Measurements from ENCODE around the gene TBCB. TPM values are rescaled to one million over a fixed set of nuclear protein-coding genes. Genes with fewer than 3 reads are reported as not detected.

The TBCB gene
- total and polyA plus RNA-seq, 2 donors (not counting 3 experiments of a cell fraction or from before 2014, with no cell fraction given): 178 to 363 TPM

DNA sequence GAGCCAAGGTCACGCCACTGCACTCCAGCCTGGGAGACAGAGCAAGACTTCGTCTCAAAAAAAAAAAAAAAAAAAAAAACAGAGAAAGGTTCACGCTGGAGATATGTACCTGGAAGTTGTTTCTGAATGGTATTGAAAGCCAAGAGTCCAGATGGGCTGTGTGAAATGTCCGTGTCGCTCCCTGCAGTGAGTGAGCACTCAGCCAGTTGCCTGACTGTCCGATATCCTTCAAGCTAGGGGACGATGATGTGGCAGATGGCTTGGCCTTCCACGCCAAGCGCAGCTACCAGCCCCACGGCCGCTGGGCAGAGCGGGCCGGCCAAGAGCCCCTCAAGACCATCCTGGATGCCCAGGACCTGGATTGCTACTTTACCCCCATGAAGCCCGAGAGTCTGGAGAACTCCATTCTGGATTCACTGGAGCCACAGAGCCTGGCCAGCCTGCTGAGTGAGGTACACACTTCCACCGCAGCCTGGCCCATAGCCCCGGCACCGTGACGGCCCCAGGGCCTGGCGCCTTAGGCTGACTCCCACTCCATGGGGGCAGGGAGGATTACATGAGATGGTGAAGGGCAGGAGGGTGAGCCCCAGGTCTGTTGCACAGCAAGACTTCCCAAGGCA lies 16.0 kb upstream of the TBCB start:
- no TSS peak for BruUV-seq (replicated peaks)
- H4K20me1 ChIP-seq (replicated peaks; ENCODE audit: control insufficient read depth, extremely low read depth, insufficient read depth, low read length): no peaks in the 10 kb centered on the region
- H3K9ac ChIP-seq (replicated peaks; ENCODE audit: extremely low read depth, insufficient read depth, low read length): no peak overlapping the region
- H3K4me1 ChIP-seq (ENCODE audit: control insufficient read depth, extremely low read depth, insufficient read depth, low read length): no peaks in the 10 kb centered on the region
- intact Hi-C loops (cut with micrococcal nuclease): no loop called here
- H3K27me3 ChIP-seq (ENCODE audit: control insufficient read depth in 2 of 2, insufficient read depth in 2 of 2, low read length in 2 of 2): no peaks in the 10 kb centered on the region
- CTCF ChIA-PET: no interaction called here
- H3K36me3 ChIP-seq (ENCODE audit: control insufficient read depth in 2 of 2, extremely low read depth in 1 of 2, insufficient read depth in 2 of 2, low read length in 2 of 2): peaks cover 3 to 9% of the 10 kb centered on the region in 2 experiments
- TF ChIP-seq, protein P1, sequence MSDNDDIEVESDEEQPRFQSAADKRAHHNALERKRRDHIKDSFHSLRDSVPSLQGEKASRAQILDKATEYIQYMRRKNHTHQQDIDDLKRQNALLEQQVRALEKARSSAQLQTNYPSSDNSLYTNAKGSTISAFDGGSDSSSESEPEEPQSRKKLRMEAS (IDR thresholded peaks at IDR 0.05; ENCODE audit: insufficient read depth, insufficient read length): no peak
- TF ChIP-seq, protein P2, sequence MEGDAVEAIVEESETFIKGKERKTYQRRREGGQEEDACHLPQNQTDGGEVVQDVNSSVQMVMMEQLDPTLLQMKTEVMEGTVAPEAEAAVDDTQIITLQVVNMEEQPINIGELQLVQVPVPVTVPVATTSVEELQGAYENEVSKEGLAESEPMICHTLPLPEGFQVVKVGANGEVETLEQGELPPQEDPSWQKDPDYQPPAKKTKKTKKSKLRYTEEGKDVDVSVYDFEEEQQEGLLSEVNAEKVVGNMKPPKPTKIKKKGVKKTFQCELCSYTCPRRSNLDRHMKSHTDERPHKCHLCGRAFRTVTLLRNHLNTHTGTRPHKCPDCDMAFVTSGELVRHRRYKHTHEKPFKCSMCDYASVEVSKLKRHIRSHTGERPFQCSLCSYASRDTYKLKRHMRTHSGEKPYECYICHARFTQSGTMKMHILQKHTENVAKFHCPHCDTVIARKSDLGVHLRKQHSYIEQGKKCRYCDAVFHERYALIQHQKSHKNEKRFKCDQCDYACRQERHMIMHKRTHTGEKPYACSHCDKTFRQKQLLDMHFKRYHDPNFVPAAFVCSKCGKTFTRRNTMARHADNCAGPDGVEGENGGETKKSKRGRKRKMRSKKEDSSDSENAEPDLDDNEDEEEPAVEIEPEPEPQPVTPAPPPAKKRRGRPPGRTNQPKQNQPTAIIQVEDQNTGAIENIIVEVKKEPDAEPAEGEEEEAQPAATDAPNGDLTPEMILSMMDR (IDR thresholded peaks at IDR 0.05; ENCODE audit: extremely low read depth in 1 of 2, insufficient read depth in 1 of 2, low read depth in 1 of 2, low read length in 2 of 2): no peak
- TF ChIP-seq POLR2A (IDR thresholded peaks at IDR 0.05; ENCODE audit: low read depth, low read length) (no peak), POLR2AphosphoS5 (IDR thresholded peaks at IDR 0.05; ENCODE audit: insufficient read depth, low read depth, low read length) (no peak), EZH2 (IDR thresholded peaks at IDR 0.05; ENCODE audit: borderline replicate concordance, low read depth, low read length, severe bottlenecking) (no peak), GATA2 (IDR thresholded peaks at IDR 0.05; ENCODE audit: insufficient read depth, insufficient read length, low read depth, low read length) (no peak), FOS (IDR thresholded peaks at IDR 0.05; ENCODE audit: borderline replicate concordance, insufficient read depth, low read length) (no peak), MYC (IDR thresholded peaks at IDR 0.05; ENCODE audit: low read depth, low read length) (no peak), JUN (IDR thresholded peaks at IDR 0.05; ENCODE audit: borderline replicate concordance, insufficient read depth, insufficient read length, low read depth) (no peak)
- H3K27ac ChIP-seq (ENCODE audit: insufficient read depth, low read depth, low read length): no peak overlapping the region
- no peaks in the 10 kb centered on the region for H3K79me2 ChIP-seq (ENCODE audit: control insufficient read depth, insufficient read depth, low read length)
- DNase-seq (ENCODE audit: low read depth, low spot score) (no peak), FAIRE-seq (no peak)
- H3K9me1 ChIP-seq (replicated peaks; ENCODE audit: control insufficient read depth, extremely low read depth, insufficient read depth, low read length): no peaks in the 10 kb centered on the region
- H3K4me2 ChIP-seq (ENCODE audit: insufficient read depth, low read length): no peak overlapping the region
- no peak overlapping the region for H2AFZ ChIP-seq (ENCODE audit: low read depth, low read length)
- dilution Hi-C loops (cut with MboI; ENCODE audit: extremely low pct_ligation_motif_present, low sequenced_read_pairs): no loop called here
- no peaks in the 10 kb centered on the region for H3K9me3 ChIP-seq (replicated peaks; ENCODE audit: control insufficient read depth, insufficient read depth, low read length)
- no peak overlapping the region for H3K4me3 ChIP-seq (replicated peaks in 1 of 3; ENCODE audit: insufficient read depth in 1 of 3, low read depth in 1 of 3, low read length in 3 of 3)
- POLR2A ChIA-PET: no interaction called here

Measured in endothelial cell of umbilical vein (primary cell).